WTC11 (cell line): ENCODE results near the gene DHTKD1. TPM values are rescaled to one million over a fixed set of nuclear protein-coding genes. Genes with fewer than 3 reads are reported as not detected.

Experiments used
- ATAC-seq: fragments of 200-7000 bp; cut with Tn5 transposase; 2 replicates; pipeline ENCODE4 v1.10.0; 2021; ENCODE audit warnings: mild to moderate bottlenecking, moderate library complexity
- CTCF ChIA-PET: fragments of 300-600 bp; sonication (Branson Sonifier 250); formaldehyde crosslinking; loops from one replicate; lab custom pipeline; 2021; ENCODE audit warnings: antibody characterized with exemption; lab: Charles Lee
- POLR2A ChIA-PET: fragments of 350-600 bp; sonication (Branson Sonifier 250); formaldehyde crosslinking; loops from one replicate; lab custom pipeline; 2021; ENCODE audit warnings: antibody characterized with exemption; lab: Charles Lee
- DNase-seq: peaks from one replicate; pipeline ENCODE4 v3.0.0; 2021; ENCODE audit warnings: low spot score
- H3K27ac Mint-ChIP-seq: 2 replicates; pipeline ENCODE4 v1.8.0; 2021; ENCODE audit warnings: mixed read lengths
- H3K27me3 Mint-ChIP-seq: 2 replicates; pipeline ENCODE4 v1.8.0; 2021; ENCODE audit warnings: low read depth, mild to moderate bottlenecking, moderate library complexity, mixed read lengths
- H3K36me3 Mint-ChIP-seq: 2 replicates; pipeline ENCODE4 v1.8.0; 2021; ENCODE audit warnings: mixed read lengths
- H3K4me1 Mint-ChIP-seq: 2 replicates; pipeline ENCODE4 v1.8.0; 2022; ENCODE audit warnings: mixed read lengths
- H3K4me3 Mint-ChIP-seq: 2 replicates; pipeline ENCODE4 v1.8.0; 2021; ENCODE audit warnings: mild to moderate bottlenecking, moderate library complexity, mixed read lengths
- H3K9me3 Mint-ChIP-seq: 2 replicates; pipeline ENCODE4 v1.8.0; 2021; ENCODE audit warnings: mixed read lengths
- AR ChIP-seq: fragments of 250-450 bp; sonication (Bioruptor Pico); IDR thresholded peaks from 2 replicates; pipeline ENCODE4 v1.9.0; 2021; ENCODE audit warnings: mild to moderate bottlenecking
- ATF1 ChIP-seq: sonication (generic); formaldehyde crosslinking; IDR thresholded peaks from 2 replicates; pipeline ENCODE4 v1.8.1; 2023; ENCODE audit warnings: mild to moderate bottlenecking, moderate library complexity, missing genetic modification reagents
- CREB1 ChIP-seq: sonication (generic); formaldehyde crosslinking; IDR thresholded peaks from 2 replicates; pipeline ENCODE4 v1.8.0; 2023; ENCODE audit warnings: mild to moderate bottlenecking, missing genetic modification reagents
- E2F4 ChIP-seq: sonication (generic); formaldehyde crosslinking; IDR thresholded peaks from 2 replicates; pipeline ENCODE4 v1.8.1; 2022; ENCODE audit warnings: low read depth, mild to moderate bottlenecking, moderate library complexity, missing genetic modification reagents, borderline replicate concordance
- FOXK1 ChIP-seq: sonication (generic); formaldehyde crosslinking; IDR thresholded peaks from 2 replicates; pipeline ENCODE4 v1.8.0; 2022; ENCODE audit warnings: mild to moderate bottlenecking, moderate library complexity, missing genetic modification reagents
- FOXP1 ChIP-seq: sonication (generic); formaldehyde crosslinking; IDR thresholded peaks from 2 replicates; pipeline ENCODE4 v1.8.0; 2022; ENCODE audit warnings: missing genetic modification reagents, mild to moderate bottlenecking, moderate library complexity, borderline replicate concordance
- IRF1 ChIP-seq: sonication (generic); formaldehyde crosslinking; IDR thresholded peaks from 2 replicates; pipeline ENCODE4 v1.8.0; 2023; ENCODE audit warnings: missing genetic modification reagents
- MXD4 ChIP-seq: fragments of 250-450 bp; sonication (Bioruptor Pico); IDR thresholded peaks from 2 replicates; pipeline ENCODE4 v1.8.0; 2021; ENCODE audit warnings: mild to moderate bottlenecking, moderate library complexity, borderline replicate concordance
- STAT6 ChIP-seq: sonication (generic); formaldehyde crosslinking; conservative IDR thresholded peaks from 2 replicates; pipeline ENCODE4 v1.8.1; 2023; ENCODE audit warnings: mild to moderate bottlenecking, low read depth, missing genetic modification reagents, moderate library complexity
- TEAD4 ChIP-seq: sonication (generic); formaldehyde crosslinking; IDR thresholded peaks from 2 replicates; pipeline ENCODE4 v1.8.0; 2022; ENCODE audit warnings: mild to moderate bottlenecking, missing genetic modification reagents
- ZBTB43 ChIP-seq: sonication (generic); formaldehyde crosslinking; IDR thresholded peaks from 2 replicates; pipeline ENCODE4 v1.8.1; 2023; ENCODE audit warnings: mild to moderate bottlenecking, missing genetic modification reagents
- ZNF138 ChIP-seq: sonication (generic); formaldehyde crosslinking; conservative IDR thresholded peaks from 2 replicates; pipeline ENCODE4 v1.8.1; 2022; ENCODE audit warnings: mild to moderate bottlenecking, moderate library complexity, missing genetic modification reagents
- ZNF232 ChIP-seq: sonication (generic); formaldehyde crosslinking; IDR thresholded peaks from 2 replicates; pipeline ENCODE4 v1.8.0; 2022; ENCODE audit warnings: mild to moderate bottlenecking, missing genetic modification reagents
- ZNF396 ChIP-seq: fragments of 250-450 bp; sonication (Bioruptor Pico); IDR thresholded peaks from 2 replicates; pipeline ENCODE4 v1.8.0; 2021; ENCODE audit warnings: mild to moderate bottlenecking, moderate library complexity, borderline replicate concordance
- ZNF671 ChIP-seq: fragments of 250-450 bp; sonication (Bioruptor Pico); IDR thresholded peaks from 2 replicates; pipeline ENCODE4 v1.8.0; 2021; ENCODE audit warnings: mild to moderate bottlenecking
- total RNA-seq: library from RNA; stranded (reverse); gene quantifications from 3 replicates; pipeline ENCODE4 v1.2.3, GENCODE V29; 2021
- TF ChIP-seq, protein P1 (sequence below): fragments of 250-450 bp; sonication (Bioruptor Pico); IDR thresholded peaks from 2 replicates; pipeline ENCODE4 v2.1.2; 2022; ENCODE audit warnings: mild to moderate bottlenecking, moderate library complexity
- TF ChIP-seq, protein P2 (sequence below): fragments of 250-450 bp; sonication (Bioruptor Pico); IDR thresholded peaks from 2 replicates; pipeline ENCODE4 v1.9.0; 2021; ENCODE audit warnings: mild to moderate bottlenecking, borderline replicate concordance

Gene DHTKD1
- total RNA-seq, 1 experiment from 2014 or later = 57.9 TPM

GRCh38 chr10:12042797-12043651 lies 25.7 kb upstream of the DHTKD1 start, which contains the start of gene UPF2 (continued):
- TF ChIP-seq FOXK1 (CRISPR knock-in tag) (0 out of 2 replicates have a peak, but pooled peaks have one; percentile 23), AR (CRISPR knock-in tag) (no peak)

GRCh38 chr10:12045596-12045995 lies 23.2 kb upstream of the DHTKD1 start:
- ChIA-PET CTCF (no interaction called here), POLR2A (no interaction called here)
- Mint-ChIP-seq H3K4me1 (peaks cover 18% of the 10 kb centered on the region), H3K4me3 (no peak overlapping the region), H3K27ac (no peak overlapping the region), H3K36me3 (no peaks in the 10 kb centered on the region), H3K9me3 (no peaks in the 10 kb centered on the region), H3K27me3 (no peaks in the 10 kb centered on the region)
- TF ChIP-seq ZNF396 (CRISPR knock-in tag) (no peak), TEAD4 (no peak), ZNF671 (no peak), CREB1 (CRISPR knock-in tag) (no peak), ATF1 (CRISPR knock-in tag) (no peak)
- TF ChIP-seq, protein P1, sequence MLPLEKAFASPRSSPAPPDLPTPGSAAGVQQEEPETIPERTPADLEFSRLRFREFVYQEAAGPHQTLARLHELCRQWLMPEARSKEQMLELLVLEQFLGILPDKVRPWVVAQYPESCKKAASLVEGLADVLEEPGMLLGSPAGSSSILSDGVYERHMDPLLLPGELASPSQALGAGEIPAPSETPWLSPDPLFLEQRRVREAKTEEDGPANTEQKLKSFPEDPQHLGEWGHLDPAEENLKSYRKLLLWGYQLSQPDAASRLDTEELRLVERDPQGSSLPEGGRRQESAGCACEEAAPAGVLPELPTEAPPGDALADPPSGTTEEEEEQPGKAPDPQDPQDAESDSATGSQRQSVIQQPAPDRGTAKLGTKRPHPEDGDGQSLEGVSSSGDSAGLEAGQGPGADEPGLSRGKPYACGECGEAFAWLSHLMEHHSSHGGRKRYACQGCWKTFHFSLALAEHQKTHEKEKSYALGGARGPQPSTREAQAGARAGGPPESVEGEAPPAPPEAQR (CRISPR knock-in tag) = no peak
- TF ChIP-seq, protein P2, sequence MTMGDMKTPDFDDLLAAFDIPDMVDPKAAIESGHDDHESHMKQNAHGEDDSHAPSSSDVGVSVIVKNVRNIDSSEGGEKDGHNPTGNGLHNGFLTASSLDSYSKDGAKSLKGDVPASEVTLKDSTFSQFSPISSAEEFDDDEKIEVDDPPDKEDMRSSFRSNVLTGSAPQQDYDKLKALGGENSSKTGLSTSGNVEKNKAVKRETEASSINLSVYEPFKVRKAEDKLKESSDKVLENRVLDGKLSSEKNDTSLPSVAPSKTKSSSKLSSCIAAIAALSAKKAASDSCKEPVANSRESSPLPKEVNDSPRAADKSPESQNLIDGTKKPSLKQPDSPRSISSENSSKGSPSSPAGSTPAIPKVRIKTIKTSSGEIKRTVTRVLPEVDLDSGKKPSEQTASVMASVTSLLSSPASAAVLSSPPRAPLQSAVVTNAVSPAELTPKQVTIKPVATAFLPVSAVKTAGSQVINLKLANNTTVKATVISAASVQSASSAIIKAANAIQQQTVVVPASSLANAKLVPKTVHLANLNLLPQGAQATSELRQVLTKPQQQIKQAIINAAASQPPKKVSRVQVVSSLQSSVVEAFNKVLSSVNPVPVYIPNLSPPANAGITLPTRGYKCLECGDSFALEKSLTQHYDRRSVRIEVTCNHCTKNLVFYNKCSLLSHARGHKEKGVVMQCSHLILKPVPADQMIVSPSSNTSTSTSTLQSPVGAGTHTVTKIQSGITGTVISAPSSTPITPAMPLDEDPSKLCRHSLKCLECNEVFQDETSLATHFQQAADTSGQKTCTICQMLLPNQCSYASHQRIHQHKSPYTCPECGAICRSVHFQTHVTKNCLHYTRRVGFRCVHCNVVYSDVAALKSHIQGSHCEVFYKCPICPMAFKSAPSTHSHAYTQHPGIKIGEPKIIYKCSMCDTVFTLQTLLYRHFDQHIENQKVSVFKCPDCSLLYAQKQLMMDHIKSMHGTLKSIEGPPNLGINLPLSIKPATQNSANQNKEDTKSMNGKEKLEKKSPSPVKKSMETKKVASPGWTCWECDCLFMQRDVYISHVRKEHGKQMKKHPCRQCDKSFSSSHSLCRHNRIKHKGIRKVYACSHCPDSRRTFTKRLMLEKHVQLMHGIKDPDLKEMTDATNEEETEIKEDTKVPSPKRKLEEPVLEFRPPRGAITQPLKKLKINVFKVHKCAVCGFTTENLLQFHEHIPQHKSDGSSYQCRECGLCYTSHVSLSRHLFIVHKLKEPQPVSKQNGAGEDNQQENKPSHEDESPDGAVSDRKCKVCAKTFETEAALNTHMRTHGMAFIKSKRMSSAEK (CRISPR knock-in tag) = no peak
- DNase-seq = no peak
- ATAC-seq = no peak

GRCh38 chr10:12048547-12048946 lies 20.2 kb upstream of the DHTKD1 start:
- DNase-seq (no peak), ATAC-seq (no peak)
- POLR2A ChIA-PET = no interaction called here
- CTCF ChIA-PET = no interaction called here
- H3K4me1 Mint-ChIP-seq = peaks cover 5% of the 10 kb centered on the region; the same call in 1 of the 2 replicates
- no peaks in the 10 kb centered on the region for H3K9me3 Mint-ChIP-seq
- no peak overlapping the region for H3K27ac Mint-ChIP-seq
- no peaks in the 10 kb centered on the region for H3K36me3 Mint-ChIP-seq
- no peak overlapping the region for H3K4me3 Mint-ChIP-seq
- H3K27me3 Mint-ChIP-seq = no peaks in the 10 kb centered on the region
- no peak for TF ChIP-seq ZBTB43
- TF ChIP-seq ZNF232 = no peak
- no peak for TF ChIP-seq FOXP1
- no peak for TF ChIP-seq E2F4 (CRISPR knock-in tag)
- TF ChIP-seq MXD4 (CRISPR knock-in tag) = no peak
- TF ChIP-seq IRF1 (CRISPR knock-in tag) = no peak
- TF ChIP-seq STAT6 (CRISPR knock-in tag) = no peak
- TF ChIP-seq ZNF138 (CRISPR knock-in tag) = no peak
